ENCODE measurements around the gene SDF2L1.

Gene SDF2L1

DNA sequence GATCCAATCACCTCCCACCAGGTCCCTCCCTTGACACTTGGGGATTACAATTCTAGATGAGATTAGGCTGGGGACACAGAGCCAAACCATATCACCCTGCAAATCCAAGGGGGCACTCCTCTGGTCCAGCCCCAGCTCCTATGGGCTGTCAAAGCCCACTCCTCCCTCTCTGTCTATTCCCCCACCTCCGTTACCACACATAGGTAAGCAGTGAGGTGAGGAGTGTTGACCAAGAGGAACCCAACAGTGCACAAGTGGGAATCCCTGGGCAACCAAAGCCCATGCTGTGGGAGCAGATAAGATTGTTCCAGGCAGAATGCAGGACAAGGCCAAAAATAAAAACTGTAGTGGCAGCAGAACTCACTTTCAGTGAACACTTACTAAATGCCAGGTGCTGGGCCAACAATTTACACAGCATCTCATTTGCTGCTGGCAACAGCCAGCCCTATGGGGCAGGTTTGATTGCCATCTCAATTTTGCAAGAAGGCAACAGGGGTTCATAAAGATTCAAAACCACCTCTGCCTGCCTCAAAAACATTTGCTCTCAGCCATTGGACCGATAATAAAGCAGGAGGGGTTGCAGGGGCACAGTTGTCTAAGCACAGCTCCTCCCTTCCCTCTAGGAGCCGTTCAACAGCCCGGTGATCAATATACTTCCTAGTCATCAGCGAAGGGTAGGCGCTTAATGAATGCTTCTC lies 8.9 kb downstream of the SDF2L1 start:
- H3K27ac ChIP-seq: no peak overlapping the region
- no peak for DNase-seq (ENCODE audit: low read depth, low spot score)
- peaks cover 3% of the 10 kb centered on the region; the same call in 1 of the 2 replicates for H3K36me3 ChIP-seq (ENCODE audit: insufficient read depth, low read length)
- peak overlapping the region; percentile 86 for H3K4me3 ChIP-seq
- H3K9me3 ChIP-seq (ENCODE audit: low read depth, low read length): no peaks in the 10 kb centered on the region
- H3K9ac ChIP-seq (ENCODE audit: insufficient read length): peak overlapping the region; percentile 86
- TF ChIP-seq POLR2AphosphoS5 (IDR thresholded peaks at IDR 0.05; ENCODE audit: borderline replicate concordance, low read depth, low read length) (no peak), FOXP2 (optimal IDR thresholded peaks at IDR 0.05; ENCODE audit: control extremely low read depth, extremely low read length, insufficient read depth) (no peak), EZH2 (IDR thresholded peaks at IDR 0.05) (no peak)

DNA sequence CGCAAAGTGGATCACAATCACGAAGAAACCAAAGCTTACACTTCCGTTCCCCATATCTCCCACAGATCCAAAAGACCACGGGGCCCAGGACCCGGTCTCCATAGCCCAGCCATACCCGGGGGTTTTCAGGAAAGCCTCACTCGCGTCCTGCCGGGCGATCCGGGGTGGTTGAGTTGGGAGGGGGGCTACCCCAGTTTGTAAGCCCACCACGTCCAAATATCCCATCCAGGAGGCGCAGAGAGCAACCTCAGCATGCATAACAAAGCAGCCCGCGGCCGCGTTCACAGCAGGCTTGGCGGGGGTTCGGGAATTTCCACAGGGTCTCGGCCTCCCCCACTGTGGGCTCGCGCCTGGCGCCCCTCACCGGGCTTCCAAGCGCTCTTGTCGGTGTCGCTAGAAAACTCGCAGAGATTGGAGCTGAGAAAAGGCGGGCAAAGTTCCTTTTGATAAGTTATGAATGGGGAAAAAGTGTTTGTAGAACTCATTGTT lies 9.5 kb downstream of the SDF2L1 start:
- Histone ChIP-seq H3K27ac (peak overlapping the region; percentile 35; the same call in 1 of the 2 replicates), H3K4me3 (peak overlapping the region; percentile 86), H3K9me3 (ENCODE audit: low read depth, low read length) (no peaks in the 10 kb centered on the region), H3K9ac (ENCODE audit: insufficient read length) (peak overlapping the region; percentile 86), H3K36me3 (ENCODE audit: insufficient read depth, low read length) (peaks cover 3% of the 10 kb centered on the region; the same call in 1 of the 2 replicates)
- TF ChIP-seq EZH2 (IDR thresholded peaks at IDR 0.05) (no peak), POLR2AphosphoS5 (IDR thresholded peaks at IDR 0.05; ENCODE audit: borderline replicate concordance, low read depth, low read length) (no peak), FOXP2 (optimal IDR thresholded peaks at IDR 0.05; ENCODE audit: control extremely low read depth, extremely low read length, insufficient read depth) (no peak)
- DNase-seq (ENCODE audit: low read depth, low spot score): peak; percentile 64

DNA sequence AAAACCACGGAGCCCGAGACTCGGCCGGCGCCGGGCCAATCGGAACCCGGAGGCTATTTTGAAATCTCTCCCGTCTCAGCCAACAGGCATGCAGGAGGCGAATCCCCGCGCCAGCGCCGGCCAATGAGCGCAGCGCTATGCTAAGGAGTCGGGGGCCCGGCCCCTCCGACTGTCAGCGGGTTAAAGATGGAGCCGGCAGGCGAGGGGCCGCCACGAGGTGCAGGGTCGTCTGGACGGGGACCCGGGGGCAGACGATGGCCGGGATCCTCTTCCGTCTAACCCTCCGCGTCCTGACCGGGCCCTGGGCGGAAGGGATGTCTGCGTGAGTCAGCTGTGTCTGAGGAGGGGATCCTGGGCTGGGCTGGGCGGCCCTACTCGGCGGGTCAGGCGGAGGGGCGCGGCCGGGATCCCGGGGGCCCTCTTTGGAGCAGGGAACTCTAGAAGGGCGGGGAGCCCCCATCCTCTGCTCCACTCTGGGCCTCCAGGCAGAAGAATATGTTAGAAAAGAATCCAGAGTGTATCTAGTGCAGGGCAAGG lies 10.0 kb downstream of the SDF2L1 start:
- Histone ChIP-seq H3K27ac (no peak overlapping the region), H3K36me3 (ENCODE audit: insufficient read depth, low read length) (peaks cover 3% of the 10 kb centered on the region; the same call in 1 of the 2 replicates), H3K9me3 (ENCODE audit: low read depth, low read length) (no peaks in the 10 kb centered on the region), H3K4me3 (peak overlapping the region; percentile 86), H3K9ac (ENCODE audit: insufficient read length) (peak overlapping the region; percentile 86)
- DNase-seq (ENCODE audit: low read depth, low spot score): no peak
- TF ChIP-seq FOXP2 (optimal IDR thresholded peaks at IDR 0.05; ENCODE audit: control extremely low read depth, extremely low read length, insufficient read depth) (no peak), POLR2AphosphoS5 (IDR thresholded peaks at IDR 0.05; ENCODE audit: borderline replicate concordance, low read depth, low read length) (peak; percentile 56)

DNA sequence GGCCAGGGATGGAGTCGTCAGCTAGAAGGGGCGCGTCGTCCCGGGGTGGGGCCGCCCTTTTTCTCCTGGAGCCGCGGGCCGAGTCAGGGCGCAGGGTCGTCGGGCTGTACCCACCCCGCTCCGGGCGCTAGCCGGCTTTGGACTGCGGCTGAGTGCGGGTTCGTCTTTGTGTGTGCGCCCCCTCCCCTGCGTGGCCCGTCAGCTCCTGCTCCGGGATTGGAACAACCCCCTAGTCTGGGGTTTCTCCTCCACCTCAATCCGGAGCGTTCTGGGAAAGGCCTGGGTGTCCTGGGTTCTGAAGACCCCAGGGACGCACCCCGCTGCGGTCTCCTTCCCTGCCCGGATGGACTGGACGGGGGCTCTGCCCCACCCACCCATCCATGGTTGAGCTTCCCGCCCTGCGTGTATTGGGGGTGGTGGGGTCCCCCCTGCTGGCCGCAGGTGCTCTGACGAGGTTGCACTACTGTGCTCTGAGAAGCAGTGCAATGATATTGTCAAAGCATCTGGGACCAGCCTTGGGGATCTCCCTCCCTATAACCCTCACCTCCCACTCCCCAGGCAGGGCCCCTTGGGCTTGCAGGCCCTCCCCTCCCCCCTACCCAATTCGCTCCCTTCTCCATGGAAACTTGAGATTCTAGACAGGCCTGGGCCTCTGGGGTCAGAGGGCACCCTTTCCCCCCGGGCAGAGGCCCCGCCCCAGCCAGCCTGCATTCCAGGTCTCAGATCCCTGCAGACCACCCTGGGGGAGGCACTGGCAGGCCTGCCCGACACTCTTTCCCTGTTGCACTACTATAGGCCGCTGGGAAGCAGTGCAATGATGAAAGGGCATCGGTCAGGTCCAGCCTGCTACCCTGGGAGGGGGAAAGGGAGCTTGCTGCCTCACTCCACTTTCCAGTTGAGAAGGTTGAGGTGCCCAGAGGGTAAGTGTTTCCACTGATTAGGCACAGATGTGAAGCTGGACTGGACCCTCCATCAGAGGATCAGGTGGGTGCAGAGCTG lies 10.7 kb downstream of the SDF2L1 start:
- Histone ChIP-seq H3K27ac (no peak overlapping the region), H3K9me3 (ENCODE audit: low read depth, low read length) (no peaks in the 10 kb centered on the region), H3K9ac (ENCODE audit: insufficient read length) (peak overlapping the region; percentile 61), H3K4me3 (peak overlapping the region; percentile 86), H3K36me3 (ENCODE audit: insufficient read depth, low read length) (peaks cover 3% of the 10 kb centered on the region; the same call in 1 of the 2 replicates)
- no peak for DNase-seq (ENCODE audit: low read depth, low spot score)
- TF ChIP-seq POLR2AphosphoS5 (IDR thresholded peaks at IDR 0.05; ENCODE audit: borderline replicate concordance, low read depth, low read length): no peak
- no peak for TF ChIP-seq FOXP2 (optimal IDR thresholded peaks at IDR 0.05; ENCODE audit: control extremely low read depth, extremely low read length, insufficient read depth)
- TF ChIP-seq EZH2 (IDR thresholded peaks at IDR 0.05): no peak

DNA sequence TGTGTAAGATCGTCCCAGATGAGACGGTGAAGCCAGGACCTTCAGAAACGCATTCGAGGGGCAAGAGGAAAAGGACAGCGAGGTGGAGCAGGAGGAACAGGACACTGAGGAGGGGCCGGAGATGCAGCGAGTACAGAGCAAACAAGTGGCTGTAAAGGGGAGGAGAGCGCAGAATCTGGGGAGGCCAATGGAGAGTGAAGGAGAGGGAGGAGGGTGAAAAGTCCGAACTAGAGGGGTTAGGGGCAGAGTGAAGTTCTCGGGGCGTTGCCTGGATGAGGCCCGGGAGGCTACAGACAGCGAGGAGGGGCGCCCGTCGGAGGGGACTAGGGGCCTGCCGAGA lies 14.9 kb downstream of the SDF2L1 start:
- TF ChIP-seq EZH2 (IDR thresholded peaks at IDR 0.05) (no peak), POLR2AphosphoS5 (IDR thresholded peaks at IDR 0.05; ENCODE audit: borderline replicate concordance, low read depth, low read length) (no peak), FOXP2 (optimal IDR thresholded peaks at IDR 0.05; ENCODE audit: control extremely low read depth, extremely low read length, insufficient read depth) (no peak)
- no peak for DNase-seq (ENCODE audit: low read depth, low spot score)
- H3K9ac ChIP-seq (ENCODE audit: insufficient read length): no peak overlapping the region
- peaks cover 3% of the 10 kb centered on the region; the same call in 1 of the 2 replicates for H3K36me3 ChIP-seq (ENCODE audit: insufficient read depth, low read length)
- H3K27ac ChIP-seq: no peak overlapping the region
- H3K4me3 ChIP-seq: peak overlapping the region; percentile 90
- H3K9me3 ChIP-seq (ENCODE audit: low read depth, low read length): no peaks in the 10 kb centered on the region

DNA sequence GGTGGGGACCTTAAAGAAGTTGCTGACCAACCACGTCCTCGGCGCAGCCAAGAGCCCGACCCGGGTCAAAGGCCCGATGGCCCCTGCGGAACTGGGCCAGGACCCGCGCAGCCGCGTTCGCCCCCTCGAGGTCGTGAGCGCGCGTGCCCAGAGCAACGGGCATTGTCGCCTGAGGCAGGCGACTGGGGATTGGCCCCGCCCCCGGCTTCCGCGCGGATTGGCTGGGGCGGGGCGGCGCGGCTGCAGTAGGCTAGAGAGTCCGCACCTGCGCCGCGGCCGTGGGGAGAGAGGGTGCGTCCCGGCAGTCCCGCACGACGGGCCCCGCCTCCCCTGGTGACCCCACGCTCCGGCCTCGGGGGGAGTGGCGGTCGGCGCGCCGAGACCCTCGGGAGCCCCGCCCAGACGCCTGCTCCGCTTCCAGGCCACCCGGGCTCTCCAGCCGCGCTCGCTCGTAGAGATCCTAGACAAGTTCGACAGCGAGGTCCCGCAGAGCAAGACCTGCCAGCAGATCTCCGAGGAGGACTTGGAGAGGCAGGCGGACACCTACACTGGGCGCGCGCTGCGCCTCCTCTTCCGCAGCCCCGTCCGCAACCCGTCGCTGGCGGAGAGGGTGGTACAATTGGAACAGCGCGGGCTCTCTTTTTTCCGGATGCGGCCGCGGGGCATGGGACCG lies 15.4 kb downstream of the SDF2L1 start:
- no peak for TF ChIP-seq FOXP2 (optimal IDR thresholded peaks at IDR 0.05; ENCODE audit: control extremely low read depth, extremely low read length, insufficient read depth)
- no peak for TF ChIP-seq EZH2 (IDR thresholded peaks at IDR 0.05)
- TF ChIP-seq POLR2AphosphoS5 (IDR thresholded peaks at IDR 0.05; ENCODE audit: borderline replicate concordance, low read depth, low read length): peak; percentile 61; the same call in 1 of the 2 replicates
- DNase-seq (ENCODE audit: low read depth, low spot score): no peak
- Histone ChIP-seq H3K36me3 (ENCODE audit: insufficient read depth, low read length) (peaks cover 3% of the 10 kb centered on the region; the same call in 1 of the 2 replicates), H3K27ac (no peak overlapping the region), H3K9ac (ENCODE audit: insufficient read length) (peak overlapping the region; percentile 65), H3K9me3 (ENCODE audit: low read depth, low read length) (no peaks in the 10 kb centered on the region), H3K4me3 (peak overlapping the region; percentile 90)

DNA sequence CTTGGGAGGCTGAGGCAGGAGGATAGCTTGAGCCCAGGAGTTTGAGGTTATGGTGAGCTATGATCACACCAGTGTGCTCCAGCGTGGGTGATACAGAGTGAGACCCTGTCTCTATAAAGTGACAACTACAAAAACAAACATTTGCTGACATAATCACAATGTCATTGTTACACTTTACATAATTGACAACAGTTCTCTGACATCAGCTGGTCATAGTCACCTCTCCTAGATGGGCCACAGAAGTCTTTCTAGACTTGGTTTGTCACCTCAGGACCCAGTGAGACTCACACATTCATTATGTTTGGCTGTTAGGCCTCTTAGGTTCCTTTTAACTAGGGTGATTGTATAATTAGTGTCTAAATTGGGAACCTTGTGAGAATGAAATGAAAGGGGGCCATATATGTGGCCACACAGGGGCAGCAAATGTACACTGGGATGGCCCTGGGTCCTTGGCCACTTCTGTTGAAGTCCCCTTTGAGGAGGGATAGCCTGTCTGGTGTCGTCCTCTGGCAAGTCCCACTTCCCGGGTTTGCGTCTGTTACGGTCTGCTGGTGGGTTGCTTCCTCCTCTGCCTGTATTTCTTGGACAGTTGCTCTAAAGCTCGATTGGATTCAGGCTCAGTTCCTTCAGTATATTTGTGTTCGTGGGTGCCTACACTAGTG lies 17.9 kb downstream of the SDF2L1 start:
- Histone ChIP-seq H3K27ac (no peak overlapping the region), H3K4me3 (no peak overlapping the region), H3K9ac (ENCODE audit: insufficient read length) (no peak overlapping the region), H3K36me3 (ENCODE audit: insufficient read depth, low read length) (no peaks in the 10 kb centered on the region), H3K9me3 (ENCODE audit: low read depth, low read length) (no peaks in the 10 kb centered on the region)
- TF ChIP-seq POLR2AphosphoS5 (IDR thresholded peaks at IDR 0.05; ENCODE audit: borderline replicate concordance, low read depth, low read length): no peak
- TF ChIP-seq EZH2 (IDR thresholded peaks at IDR 0.05): no peak
- no peak for DNase-seq (ENCODE audit: low read depth, low spot score)
